IMR-90 (cell line): ENCODE data around the gene ARPC1A. TPM values are rescaled to one million over a fixed set of nuclear protein-coding genes. Genes with fewer than 3 reads are reported as not detected.

Experiments
- ATAC-seq: fragments of 200-7000 bp; cut with Tn5 transposase; 2 replicates; pipeline ENCODE4 v1.9.1; 2020; ENCODE audit warnings: low read depth, mild to moderate bottlenecking, moderate library complexity
- BruUV-seq: library from RNA; stranded (reverse); fragments of 400-500 nt; replicated peaks from 2 replicates; lab custom pipeline; 2021; lab: Mats Ljungman, UMichigan
- CTCF ChIA-PET: fragments of 300-600 bp; formaldehyde crosslinking; extraction: SDS; loops from one replicate; lab custom pipeline; 2021; ENCODE audit warnings: antibody characterized with exemption; lab: Yijun Ruan, JAX
- POLR2A ChIA-PET: fragments of 300-600 bp; sonication (Branson Sonifier 250); formaldehyde crosslinking; loops from one replicate; lab custom pipeline; 2022; ENCODE audit warnings: antibody characterized with exemption; ENCODE audit not compliant: unreplicated experiment; lab: Charles Lee
- DNase-seq: peaks from one replicate; pipeline ENCODE4 v3.0.0; 2013
- H2AFZ ChIP-seq: replicated peaks from 2 replicates; pipeline ENCODE3; 2013; ENCODE audit warnings: low read length, mild to moderate bottlenecking; ENCODE audit not compliant: poor library complexity
- H2AK5ac ChIP-seq: 2 replicates; pipeline ENCODE4 v1.6.1; 2013; ENCODE audit warnings: low read depth, low read length, inconsistent platforms
- H2AK9ac ChIP-seq: replicated peaks from 2 replicates; pipeline ENCODE3; 2013; ENCODE audit warnings: mild to moderate bottlenecking, low read depth, low read length, moderate library complexity; ENCODE audit not compliant: poor library complexity
- H2BK120ac ChIP-seq: 2 replicates; pipeline ENCODE4 v1.6.1; 2013; ENCODE audit warnings: low read depth, low read length, inconsistent platforms
- H2BK15ac ChIP-seq: 3 replicates; pipeline ENCODE4 v1.6.1; 2013; ENCODE audit warnings: low read depth, low read length, inconsistent platforms
- H2BK20ac ChIP-seq: 2 replicates; pipeline ENCODE4 v1.6.1; 2013; ENCODE audit warnings: low read depth, mild to moderate bottlenecking, inconsistent platforms, low read length, moderate library complexity
- H2BK5ac ChIP-seq: 2 replicates; pipeline ENCODE4 v1.6.1; 2013; ENCODE audit warnings: mild to moderate bottlenecking, low read depth, low read length, inconsistent platforms; ENCODE audit not compliant: poor library complexity, severe bottlenecking
- H3K14ac ChIP-seq: replicated peaks from 2 replicates; pipeline ENCODE4 v1.6.1; 2013; ENCODE audit warnings: low read depth, low read length, inconsistent platforms
- H3K18ac ChIP-seq: 2 replicates; pipeline ENCODE4 v1.6.1; 2013; ENCODE audit warnings: low read depth, low read length, control low read depth
- H3K23ac ChIP-seq: 2 replicates; pipeline ENCODE4 v1.6.1; 2013; ENCODE audit warnings: low read depth, low read length, inconsistent platforms
- H3K27ac ChIP-seq: 2 replicates; pipeline ENCODE4 v1.5.1; 2013; ENCODE audit warnings: mild to moderate bottlenecking, control low read depth, low read length; ENCODE audit not compliant: insufficient read depth
- H3K27me3 ChIP-seq: 2 replicates; pipeline ENCODE4 v1.6.1; 2013; ENCODE audit warnings: low read length; ENCODE audit not compliant: control insufficient read depth, insufficient read depth
- H3K36me3 ChIP-seq: 2 replicates; pipeline ENCODE4 v1.6.1; 2013; ENCODE audit warnings: low read length, mixed read lengths; ENCODE audit not compliant: control insufficient read depth, insufficient read depth
- H3K4ac ChIP-seq: 2 replicates; pipeline ENCODE4 v1.6.1; 2013; ENCODE audit warnings: low read depth, low read length, inconsistent platforms
- H3K4me1 ChIP-seq: 2 replicates; pipeline ENCODE4 v1.6.1; 2013; ENCODE audit warnings: low read length, mixed read lengths; ENCODE audit not compliant: control insufficient read depth, insufficient read depth
- H3K4me2 ChIP-seq: 2 replicates; pipeline ENCODE4 v1.6.1; 2013; ENCODE audit warnings: low read depth, mild to moderate bottlenecking, control low read depth, low read length, moderate library complexity
- H3K4me3 ChIP-seq: 2 replicates; pipeline ENCODE4 v1.5.1; 2013; ENCODE audit warnings: low read depth, mild to moderate bottlenecking, control low read depth, low read length, moderate library complexity; ENCODE audit not compliant: insufficient read depth
- H3K56ac ChIP-seq: 2 replicates; pipeline ENCODE4 v1.6.1; 2013; ENCODE audit warnings: low read length, inconsistent platforms; ENCODE audit not compliant: insufficient read depth; ENCODE audit errors: extremely low read depth
- H3K79me1 ChIP-seq, 2 experiments: 2 replicates each; pipeline ENCODE4 v1.6.1; 2013; ENCODE audit warnings: low read length in 2 of 2, inconsistent platforms in 1 of 2, low read depth in 1 of 2
- H3K9ac ChIP-seq: 2 replicates; pipeline ENCODE4 v1.6.1; 2013; ENCODE audit warnings: low read depth, low read length, control low read depth
- H3K9me1 ChIP-seq: 2 replicates; pipeline ENCODE4 v1.6.1; 2013; ENCODE audit warnings: low read length, inconsistent platforms; ENCODE audit not compliant: insufficient read depth
- H3K9me3 ChIP-seq: 2 replicates; pipeline ENCODE4 v1.6.1; 2013; ENCODE audit warnings: low read length; ENCODE audit not compliant: control insufficient read depth, insufficient read depth
- H4K20me1 ChIP-seq: 2 replicates; pipeline ENCODE4 v1.6.1; 2013; ENCODE audit warnings: low read length, inconsistent platforms; ENCODE audit not compliant: insufficient read depth
- H4K5ac ChIP-seq: 2 replicates; pipeline ENCODE4 v1.6.1; 2013; ENCODE audit warnings: mild to moderate bottlenecking, low read depth, low read length, control low read depth
- H4K8ac ChIP-seq, 2 experiments: 2 replicates each; pipeline ENCODE4 v1.6.1; 2013; ENCODE audit warnings: low read depth in 2 of 2, low read length in 2 of 2, control low read depth in 1 of 2, inconsistent platforms in 1 of 2
- H4K91ac ChIP-seq: 2 replicates; pipeline ENCODE4 v1.6.1; 2013; ENCODE audit warnings: low read depth, low read length, inconsistent platforms; ENCODE audit not compliant: insufficient read depth
- CEBPB ChIP-seq: IDR thresholded peaks from 2 replicates; pipeline ENCODE4 v1.6.1; 2012; ENCODE audit warnings: low read depth, low read length, improper control_type of control experiment
- CHD1 ChIP-seq: IDR thresholded peaks from 2 replicates; pipeline ENCODE4 v1.6.1; 2012; ENCODE audit warnings: low read depth, low read length, improper control_type of control experiment
- CTCF ChIP-seq: conservative IDR thresholded peaks from 2 replicates; pipeline ENCODE4 v1.5.1; 2012; ENCODE audit warnings: mild to moderate bottlenecking, low read depth, low read length, improper control_type of control experiment
- ELK1 ChIP-seq: fragments of 150-350 bp; IDR thresholded peaks from 2 replicates; pipeline ENCODE4 v1.6.1; 2016; ENCODE audit warnings: low read depth, mild to moderate bottlenecking, low read length, moderate library complexity, borderline replicate concordance
- MAFK ChIP-seq: IDR thresholded peaks from 2 replicates; pipeline ENCODE4 v1.6.1; 2012; ENCODE audit warnings: low read depth, low read length, improper control_type of control experiment
- MXI1 ChIP-seq: IDR thresholded peaks from 2 replicates; pipeline ENCODE4 v1.6.1; 2012; ENCODE audit warnings: low read depth, mild to moderate bottlenecking, low read length, moderate library complexity, borderline replicate concordance
- NFE2L2 ChIP-seq: fragments of 150-350 bp; IDR thresholded peaks from 2 replicates; pipeline ENCODE4 v1.6.1; 2016; ENCODE audit warnings: low read depth, mild to moderate bottlenecking, low read length
- RAD21 ChIP-seq: IDR thresholded peaks from 2 replicates; pipeline ENCODE4 v1.6.1; 2012; ENCODE audit warnings: low read length, improper control_type of control experiment
- RCOR1 ChIP-seq: IDR thresholded peaks from 2 replicates; pipeline ENCODE4 v1.6.1; 2012; ENCODE audit warnings: mild to moderate bottlenecking, low read length, improper control_type of control experiment; ENCODE audit not compliant: insufficient replicate concordance
- RFX5 ChIP-seq: IDR thresholded peaks from 2 replicates; pipeline ENCODE4 v1.8.0; 2012; ENCODE audit warnings: low read depth, mild to moderate bottlenecking, low read length, moderate library complexity
- SMC3 ChIP-seq: fragments of 150-350 bp; IDR thresholded peaks from 2 replicates; pipeline ENCODE4 v1.6.1; 2016; ENCODE audit warnings: low read depth, mild to moderate bottlenecking, antibody characterized with exemption, low read length, moderate library complexity
- WGBS, 2 experiments: methylation state at CpG; one replicate each; pipeline versions ENCODE4 v1.1.5 to v1.1.7; 2013; ENCODE audit warnings: missing lambda C conversion rate in 2 of 2; ENCODE audit not compliant: insufficient read length in 1 of 2; ENCODE audit errors: extremely low coverage in 2 of 2; 5-methylcytosine and 5-hydroxymethylcytosine counted together
- dilution Hi-C: fragments of 300-500 bp; cut with HindIII; formaldehyde crosslinking; loops from one replicate; pipeline ENCODE4 v1.14.3; 2018; ENCODE audit warnings: low sequenced_read_pairs; ENCODE audit not compliant: unreplicated experiment
- in situ Hi-C: fragments of 300-500 bp; cut with MboI; formaldehyde crosslinking; loops from 3 replicates; pipeline ENCODE4 v1.14.3; 2019; ENCODE audit warnings: low sequenced_read_pairs, inconsistent platforms, mixed read lengths
- intact Hi-C: fragments of 100-400 bp; cut with micrococcal nuclease; formaldehyde crosslinking; loops from 2 replicates; pipeline ENCODE4 v1.10.0; 2022
- polyA plus RNA-seq, 3 experiments: library from polyadenylated mRNA; depleted of rRNA; stranded (reverse); fragments of >200 nt; gene quantifications; 2 replicates each; pipeline ENCODE4 v1.2.3, GENCODE V29; 2012; ENCODE audit warnings: low replicate concordance in 1 of 3
- total RNA-seq: library from RNA; depleted of rRNA; stranded (reverse); fragments of >200 nt; gene quantifications from 2 replicates; pipeline ENCODE4 v1.2.3, GENCODE V29; 2012

ARPC1A gene
- total and polyA plus RNA-seq, 2 of the 4 experiments (the other 2 are of a cell fraction) = 253 to 327 TPM

- peak; percentile 36; the same call in 1 of the 2 replicates for TF ChIP-seq CHD1
- TF ChIP-seq RAD21 = no peak
- peak; percentile 100 for TF ChIP-seq CEBPB
Measured at GRCh38 chr7:99408379-99409191, 82.9 kb downstream of the ARPC1A start, which contains the start of the genes BUD31 and PDAP1 (continued).

GRCh38 chr7:99409192-99409572, 83.5 kb downstream of the ARPC1A start:
- 0% methylated on average over 11 of the region's 18 CpGs; no CpG with 5 or more reads in 1 of the 2 experiments for WGBS, 2 experiments
- CTCF ChIA-PET = interaction anchor here (0.6 kb wide), 1 partner anchor 12 kb away, joined by 4 read pairs; no protein-coding TSS in a partner anchor

More at GRCh38 chr7:99409192-99409572, 83.5 kb downstream of the ARPC1A start:
- no peak for DNase-seq
- Histone ChIP-seq H3K9me1 (peaks cover 10% of the 10 kb centered on the region), H2AFZ (peak overlapping the region; percentile 100), H3K4me3 (peak overlapping the region; percentile 57), H2BK15ac (no peak overlapping the region), H3K36me3 (peaks cover 29% of the 10 kb centered on the region), H3K4me1 (peaks cover 8% of the 10 kb centered on the region; the same call in 1 of the 2 replicates), H4K8ac (peak overlapping the region; percentile 86 to 95), H2AK9ac (peak overlapping the region; percentile 73), H3K14ac (peak overlapping the region; percentile 84), H3K27me3 (no peaks in the 10 kb centered on the region), H4K91ac (peak overlapping the region; percentile 10; the same call in 1 of the 2 replicates), H3K4me2 (peak overlapping the region; percentile 96), H4K5ac (peak overlapping the region; percentile 14; the same call in 1 of the 2 replicates), H3K56ac (peak overlapping the region; percentile 100), H3K18ac (no peak overlapping the region), H2AK5ac (peak overlapping the region; percentile 65; the same call in 1 of the 2 replicates), H3K9ac (peak overlapping the region; percentile 98), H2BK5ac (peak overlapping the region; percentile 51), H3K27ac (peak overlapping the region; percentile 99), H2BK20ac (no peak overlapping the region), H2BK120ac (no peak overlapping the region), H3K4ac (peak overlapping the region; percentile 81), H4K20me1 (peaks cover 50% of the 10 kb centered on the region), H3K9me3 (no peaks in the 10 kb centered on the region), H3K79me1 (peaks cover 16 to 56% of the 10 kb centered on the region in 2 experiments), H3K23ac (peak overlapping the region; percentile 84)
- BruUV-seq = TSS peak; percentile 62
- POLR2A ChIA-PET = interaction anchor here (0.5 to 1.4 kb wide), 4 partner anchors 9 to 80 kb away, joined by 3 to 4 read pairs (median 4); partner anchors contain the start of genes CPSF4 and PTCD1
- ATAC-seq = peak; percentile 0; the same call in 1 of the 2 replicates
- TF ChIP-seq CHD1 (no peak), MAFK (no peak), NFE2L2 (no peak), SMC3 (no peak), ELK1 (no peak), RCOR1 (no peak), RFX5 (no peak), CTCF (no peak), MXI1 (no peak)
- intact Hi-C loops (no loop called here), dilution Hi-C loops (no loop called here), in situ Hi-C loops (no loop called here)
